ENCODE results near the gene GREB1L. TPM values are rescaled to one million over a fixed set of nuclear protein-coding genes. Genes with fewer than 3 reads are reported as not detected.

Gene GREB1L
- total and polyA plus RNA-seq, 2 donors from 2014 or later = 0.79 TPM; not detected in 1

DNA sequence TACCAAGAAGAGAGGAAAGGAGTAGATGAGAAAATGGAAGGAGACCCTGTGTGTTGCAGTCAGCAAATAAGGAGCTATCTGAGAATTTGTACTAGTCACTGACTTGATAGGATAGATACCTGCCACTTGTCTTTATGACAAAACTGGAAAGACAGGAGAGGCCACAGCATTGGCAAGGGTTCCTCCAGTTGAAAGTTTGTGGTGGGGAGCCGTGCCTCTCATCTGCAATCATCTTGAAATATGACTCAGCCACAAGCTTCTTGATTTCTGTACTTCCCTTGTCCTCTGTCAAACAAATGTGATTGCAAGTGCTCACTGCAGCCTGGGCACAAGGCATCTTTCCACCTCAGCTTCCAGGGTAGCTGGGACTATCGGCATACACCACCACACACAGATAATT is 99.1 kb downstream of the GREB1L start:
- no peaks in the 10 kb centered on the region for H3K27me3 ChIP-seq (ENCODE audit: control insufficient read depth, insufficient read depth, low read length)
- no peaks in the 10 kb centered on the region for H3K9me3 ChIP-seq (ENCODE audit: control insufficient read depth in 2 of 3, insufficient read depth in 1 of 3, low read length in 3 of 3)
- intact Hi-C loops (cut with DNase I) = no loop called here
- H3K4me3 ChIP-seq (ENCODE audit: low read length in 3 of 3) = no peak overlapping the region
- TF ChIP-seq, protein P1, sequence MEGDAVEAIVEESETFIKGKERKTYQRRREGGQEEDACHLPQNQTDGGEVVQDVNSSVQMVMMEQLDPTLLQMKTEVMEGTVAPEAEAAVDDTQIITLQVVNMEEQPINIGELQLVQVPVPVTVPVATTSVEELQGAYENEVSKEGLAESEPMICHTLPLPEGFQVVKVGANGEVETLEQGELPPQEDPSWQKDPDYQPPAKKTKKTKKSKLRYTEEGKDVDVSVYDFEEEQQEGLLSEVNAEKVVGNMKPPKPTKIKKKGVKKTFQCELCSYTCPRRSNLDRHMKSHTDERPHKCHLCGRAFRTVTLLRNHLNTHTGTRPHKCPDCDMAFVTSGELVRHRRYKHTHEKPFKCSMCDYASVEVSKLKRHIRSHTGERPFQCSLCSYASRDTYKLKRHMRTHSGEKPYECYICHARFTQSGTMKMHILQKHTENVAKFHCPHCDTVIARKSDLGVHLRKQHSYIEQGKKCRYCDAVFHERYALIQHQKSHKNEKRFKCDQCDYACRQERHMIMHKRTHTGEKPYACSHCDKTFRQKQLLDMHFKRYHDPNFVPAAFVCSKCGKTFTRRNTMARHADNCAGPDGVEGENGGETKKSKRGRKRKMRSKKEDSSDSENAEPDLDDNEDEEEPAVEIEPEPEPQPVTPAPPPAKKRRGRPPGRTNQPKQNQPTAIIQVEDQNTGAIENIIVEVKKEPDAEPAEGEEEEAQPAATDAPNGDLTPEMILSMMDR (IDR thresholded peaks at IDR 0.05; ENCODE audit: borderline replicate concordance, extremely low read depth, insufficient read depth) = no peak
- no peak overlapping the region for H3K27ac ChIP-seq (ENCODE audit: low read depth in 2 of 2, low read length in 2 of 2)
- no peak overlapping the region for H3K9ac ChIP-seq (ENCODE audit: low read length in 3 of 3)
- DNase-seq = no peak
- no peaks in the 10 kb centered on the region for H3K4me1 ChIP-seq (ENCODE audit: control insufficient read depth in 2 of 3, insufficient read depth in 2 of 3, low read depth in 1 of 3, low read length in 3 of 3)
- H3K36me3 ChIP-seq (ENCODE audit: control insufficient read depth in 2 of 3, insufficient read depth in 3 of 3, low read length in 3 of 3) = no peaks in the 10 kb centered on the region
- no peak for FAIRE-seq

DNA sequence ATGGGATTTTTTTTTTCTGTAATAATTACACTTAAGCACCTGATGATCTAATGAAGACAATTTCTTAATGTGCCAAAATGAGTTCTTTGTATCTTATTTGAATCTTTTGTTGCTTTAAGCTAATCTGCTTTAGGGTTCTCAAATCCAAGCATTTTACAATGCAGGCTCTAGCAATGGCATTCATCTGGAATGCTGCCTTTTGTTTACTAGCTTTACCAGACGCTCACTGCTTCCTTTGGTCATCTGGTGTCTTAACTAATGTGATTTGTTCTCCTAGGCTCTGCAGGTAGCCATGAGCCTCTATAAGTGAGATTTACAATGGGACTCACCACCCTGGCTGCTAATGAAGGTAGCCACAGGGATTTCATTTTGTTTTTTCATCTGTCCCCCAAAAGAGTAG is 100.3 kb downstream of the GREB1L start:
- FAIRE-seq (no peak), DNase-seq (no peak)
- intact Hi-C loops (cut with DNase I) = no loop called here
- H3K4me3 ChIP-seq (ENCODE audit: low read length in 3 of 3) = no peak overlapping the region
- TF ChIP-seq, protein P1 (IDR thresholded peaks at IDR 0.05; ENCODE audit: borderline replicate concordance, extremely low read depth, insufficient read depth) = no peak
- H3K27ac ChIP-seq (ENCODE audit: low read depth in 2 of 2, low read length in 2 of 2) = no peak overlapping the region
- no peak overlapping the region for H3K9ac ChIP-seq (ENCODE audit: low read length in 3 of 3)
- H3K36me3 ChIP-seq (ENCODE audit: control insufficient read depth in 2 of 3, insufficient read depth in 3 of 3, low read length in 3 of 3) = no peaks in the 10 kb centered on the region
- H3K9me3 ChIP-seq (ENCODE audit: control insufficient read depth in 2 of 3, insufficient read depth in 1 of 3, low read length in 3 of 3) = no peaks in the 10 kb centered on the region
- no peaks in the 10 kb centered on the region for H3K4me1 ChIP-seq (ENCODE audit: control insufficient read depth in 2 of 3, insufficient read depth in 2 of 3, low read depth in 1 of 3, low read length in 3 of 3)
- H3K27me3 ChIP-seq (ENCODE audit: control insufficient read depth, insufficient read depth, low read length) = no peaks in the 10 kb centered on the region

DNA sequence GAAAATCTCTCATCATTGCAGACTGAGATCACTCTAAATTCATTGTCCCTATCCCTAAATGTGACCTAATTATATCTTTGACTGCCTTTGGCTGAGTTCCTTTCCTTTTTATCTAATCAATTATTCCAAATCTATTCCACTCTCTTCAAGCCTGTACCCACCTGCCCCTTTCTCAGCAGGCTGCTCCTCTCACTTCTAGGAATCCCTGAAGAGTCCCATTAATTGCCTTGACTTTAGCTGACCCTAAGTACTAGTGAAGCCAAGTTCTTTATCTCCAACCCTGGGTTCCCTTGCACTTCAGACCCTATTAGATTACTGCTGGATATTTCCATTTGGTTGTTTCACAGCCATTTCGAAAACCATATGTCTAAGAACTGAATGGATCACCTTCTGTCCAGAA is 102.8 kb downstream of the GREB1L start:
- intact Hi-C loops (cut with DNase I) = no loop called here
- TF ChIP-seq, protein P1 (IDR thresholded peaks at IDR 0.05; ENCODE audit: borderline replicate concordance, extremely low read depth, insufficient read depth) = no peak
- Histone ChIP-seq H3K36me3 (ENCODE audit: control insufficient read depth in 2 of 3, insufficient read depth in 3 of 3, low read length in 3 of 3) (no peaks in the 10 kb centered on the region), H3K9me3 (ENCODE audit: control insufficient read depth in 2 of 3, insufficient read depth in 1 of 3, low read length in 3 of 3) (no peaks in the 10 kb centered on the region), H3K4me1 (ENCODE audit: control insufficient read depth in 2 of 3, insufficient read depth in 2 of 3, low read depth in 1 of 3, low read length in 3 of 3) (no peaks in the 10 kb centered on the region), H3K27ac (ENCODE audit: low read depth in 2 of 2, low read length in 2 of 2) (no peak overlapping the region), H3K9ac (ENCODE audit: low read length in 3 of 3) (no peak overlapping the region), H3K27me3 (ENCODE audit: control insufficient read depth, insufficient read depth, low read length) (no peaks in the 10 kb centered on the region), H3K4me3 (ENCODE audit: low read length in 3 of 3) (no peak overlapping the region)
- DNase-seq = no peak
- FAIRE-seq = no peak

DNA sequence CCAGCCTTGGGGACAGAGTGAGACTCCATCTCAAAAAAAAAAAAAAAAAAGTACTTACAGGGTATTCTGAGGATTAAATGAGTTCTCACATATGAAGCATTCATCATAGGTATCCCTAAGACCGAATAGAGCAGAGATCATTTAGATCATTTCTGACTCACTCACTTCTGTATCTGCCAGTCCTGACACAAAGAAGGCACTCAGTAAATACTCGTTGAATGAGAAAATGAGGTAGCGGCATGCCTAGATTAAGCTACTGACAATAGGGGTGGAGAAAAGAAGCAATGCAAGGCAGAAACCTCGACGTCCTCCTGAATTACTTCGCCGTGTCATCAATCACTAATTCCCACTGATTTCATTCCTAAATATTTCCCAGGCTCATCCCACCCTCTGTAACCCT is 103.8 kb downstream of the GREB1L start:
- no peak for DNase-seq
- Histone ChIP-seq H3K4me3 (ENCODE audit: low read length in 3 of 3) (no peak overlapping the region), H3K4me1 (ENCODE audit: control insufficient read depth in 2 of 3, insufficient read depth in 2 of 3, low read depth in 1 of 3, low read length in 3 of 3) (no peaks in the 10 kb centered on the region), H3K36me3 (ENCODE audit: control insufficient read depth in 2 of 3, insufficient read depth in 3 of 3, low read length in 3 of 3) (no peaks in the 10 kb centered on the region), H3K9me3 (ENCODE audit: control insufficient read depth in 2 of 3, insufficient read depth in 1 of 3, low read length in 3 of 3) (no peaks in the 10 kb centered on the region), H3K9ac (ENCODE audit: low read length in 3 of 3) (no peak overlapping the region), H3K27ac (ENCODE audit: low read depth in 2 of 2, low read length in 2 of 2) (no peak overlapping the region), H3K27me3 (ENCODE audit: control insufficient read depth, insufficient read depth, low read length) (no peaks in the 10 kb centered on the region)
- TF ChIP-seq, protein P1 (IDR thresholded peaks at IDR 0.05; ENCODE audit: borderline replicate concordance, extremely low read depth, insufficient read depth) = no peak
- intact Hi-C loops (cut with DNase I) = no loop called here
- FAIRE-seq = no peak
